ENCODE results near the gene PLCL2. TPM values are rescaled to one million over a fixed set of nuclear protein-coding genes. Genes with fewer than 3 reads are reported as not detected.

Gene PLCL2
- total and polyA plus RNA-seq, 5 donors from 2014 or later: 27.1 to 42.9 (median 33.5) TPM

- Mint-ChIP-seq H3K9me3 (peaks cover 0 to 1% (median 0%) of the 10 kb centered on the region in 7 donors), H3K4me1 (peaks cover 17 to 30% (median 22%) of the 10 kb centered on the region in 4 donors), H3K4me3 (peak overlapping the region; percentile 55 to 89 (median 82)), H3K27ac (peak overlapping the region in 2 of 3 donors; percentile 13 to 53), H3K27me3 (peaks cover 10% of the 10 kb centered on the region), H3K36me3 (peaks cover 2% of the 10 kb centered on the region)
- no peaks in the 10 kb centered on the region for H3K36me3 ChIP-seq (ENCODE audit: control insufficient read depth, insufficient read depth, low read length)
- ATAC-seq (ENCODE audit: low read depth in 2 of 2): no peak
- no peak overlapping the region for H3K4me3 ChIP-seq (ENCODE audit: low read depth, low read length)
- no peak overlapping the region for H3K27ac ChIP-seq (ENCODE audit: insufficient read depth, low read length, poor library complexity, severe bottlenecking)
- peaks cover 24% of the 10 kb centered on the region for H3K4me1 ChIP-seq (ENCODE audit: control insufficient read depth, insufficient read depth, low read length, poor library complexity, severe bottlenecking)
- H3K9me3 ChIP-seq (ENCODE audit: control insufficient read depth in 2 of 2, low read length in 2 of 2): no peaks in the 10 kb centered on the region
- no peaks in the 10 kb centered on the region for H3K27me3 ChIP-seq (ENCODE audit: control insufficient read depth, insufficient read depth, low read length)
- DNase-seq: no peak
Measured at GRCh38 chr3:16883057-16883722, 1.6 kb upstream of the PLCL2 start.

GRCh38 chr3:16883723-16884083 is 1.1 kb upstream of the PLCL2 start:
- DNase-seq: no peak

GRCh38 chr3:16884084-16884747 is 539 bp upstream of the PLCL2 start:
- peak; percentile 31 to 35 for ATAC-seq (ENCODE audit: low read depth in 2 of 2)

More at GRCh38 chr3:16883723-16884083, 1.1 kb upstream of the PLCL2 start:
- H3K9me3 ChIP-seq (ENCODE audit: control insufficient read depth in 2 of 2, low read length in 2 of 2): no peaks in the 10 kb centered on the region
- peaks cover 10% of the 10 kb centered on the region for H3K27me3 Mint-ChIP-seq
- ATAC-seq (ENCODE audit: low read depth in 2 of 2): no peak
- H3K36me3 ChIP-seq (ENCODE audit: control insufficient read depth, insufficient read depth, low read length): no peaks in the 10 kb centered on the region
- H3K27me3 ChIP-seq (ENCODE audit: control insufficient read depth, insufficient read depth, low read length): no peaks in the 10 kb centered on the region
- no peaks in the 10 kb centered on the region for H3K36me3 Mint-ChIP-seq
- peaks cover 18 to 35% (median 27%) of the 10 kb centered on the region in 4 donors for H3K4me1 Mint-ChIP-seq
- H3K4me3 Mint-ChIP-seq: peak overlapping the region; percentile 55 to 89 (median 82)
- no peak overlapping the region for H3K4me3 ChIP-seq (ENCODE audit: low read depth, low read length)
- no peak overlapping the region for H3K27ac ChIP-seq (ENCODE audit: insufficient read depth, low read length, poor library complexity, severe bottlenecking)
- peaks cover 0 to 1% (median 0%) of the 10 kb centered on the region in 7 donors for H3K9me3 Mint-ChIP-seq
- H3K4me1 ChIP-seq (ENCODE audit: control insufficient read depth, insufficient read depth, low read length, poor library complexity, severe bottlenecking): peaks cover 26% of the 10 kb centered on the region
- peak overlapping the region in 2 of 3 donors; percentile 53 to 82 for H3K27ac Mint-ChIP-seq

GRCh38 chr3:16885593-16886302 is 993 bp downstream of the PLCL2 start:
- Mint-ChIP-seq H3K36me3 (no peaks in the 10 kb centered on the region), H3K27me3 (peaks cover 7% of the 10 kb centered on the region), H3K4me1 (peaks cover 37 to 55% (median 48%) of the 10 kb centered on the region in 4 donors), H3K27ac (peak overlapping the region; percentile 95 to 98 (median 96)), H3K9me3 (no peaks in the 10 kb centered on the region), H3K4me3 (peak overlapping the region; percentile 95 to 99 (median 98))
- Histone ChIP-seq H3K9me3 (ENCODE audit: control insufficient read depth in 2 of 2, low read length in 2 of 2) (no peaks in the 10 kb centered on the region), H3K4me1 (ENCODE audit: control insufficient read depth, insufficient read depth, low read length, poor library complexity, severe bottlenecking) (peaks cover 39% of the 10 kb centered on the region), H3K36me3 (ENCODE audit: control insufficient read depth, insufficient read depth, low read length) (no peaks in the 10 kb centered on the region), H3K4me3 (ENCODE audit: low read depth, low read length) (peak overlapping the region; percentile 98), H3K27me3 (ENCODE audit: control insufficient read depth, insufficient read depth, low read length) (no peaks in the 10 kb centered on the region), H3K27ac (ENCODE audit: insufficient read depth, low read length, poor library complexity, severe bottlenecking) (peak overlapping the region; percentile 77)
- DNase-seq (peak in 2 of 3 donors; percentile 21 to 45), ATAC-seq (ENCODE audit: low read depth in 2 of 2) (peak; percentile 12 to 22)

More at GRCh38 chr3:16884084-16884747, 539 bp upstream of the PLCL2 start:
- Histone ChIP-seq H3K27ac (ENCODE audit: insufficient read depth, low read length, poor library complexity, severe bottlenecking) (peak overlapping the region; percentile 77), H3K27me3 (ENCODE audit: control insufficient read depth, insufficient read depth, low read length) (no peaks in the 10 kb centered on the region), H3K36me3 (ENCODE audit: control insufficient read depth, insufficient read depth, low read length) (no peaks in the 10 kb centered on the region), H3K4me3 (ENCODE audit: low read depth, low read length) (peak overlapping the region; percentile 32), H3K9me3 (ENCODE audit: control insufficient read depth in 2 of 2, low read length in 2 of 2) (no peaks in the 10 kb centered on the region), H3K4me1 (ENCODE audit: control insufficient read depth, insufficient read depth, low read length, poor library complexity, severe bottlenecking) (peaks cover 31% of the 10 kb centered on the region)
- no peaks in the 10 kb centered on the region for H3K36me3 Mint-ChIP-seq
- peaks cover 0 to 1% (median 0%) of the 10 kb centered on the region in 7 donors for H3K9me3 Mint-ChIP-seq
- H3K27ac Mint-ChIP-seq: peak overlapping the region; percentile 95 to 98 (median 96)
- H3K27me3 Mint-ChIP-seq: peaks cover 10% of the 10 kb centered on the region
- DNase-seq: peak; percentile 54 to 66 (median 62)
- peaks cover 22 to 40% (median 32%) of the 10 kb centered on the region in 4 donors for H3K4me1 Mint-ChIP-seq
- H3K4me3 Mint-ChIP-seq: peak overlapping the region; percentile 96 to 98 (median 98)

GRCh38 chr3:16886303-16886683 is 1.5 kb downstream of the PLCL2 start:
- Mint-ChIP-seq H3K9me3 (no peaks in the 10 kb centered on the region), H3K27me3 (peaks cover 4% of the 10 kb centered on the region), H3K4me1 (peaks cover 42 to 61% (median 51%) of the 10 kb centered on the region in 4 donors), H3K36me3 (no peaks in the 10 kb centered on the region), H3K27ac (peak overlapping the region; percentile 95 to 98 (median 96)), H3K4me3 (peak overlapping the region; percentile 95 to 99 (median 98))
- Histone ChIP-seq H3K27ac (ENCODE audit: insufficient read depth, low read length, poor library complexity, severe bottlenecking) (peak overlapping the region; percentile 77), H3K36me3 (ENCODE audit: control insufficient read depth, insufficient read depth, low read length) (no peaks in the 10 kb centered on the region), H3K4me1 (ENCODE audit: control insufficient read depth, insufficient read depth, low read length, poor library complexity, severe bottlenecking) (peaks cover 44% of the 10 kb centered on the region), H3K27me3 (ENCODE audit: control insufficient read depth, insufficient read depth, low read length) (no peaks in the 10 kb centered on the region), H3K4me3 (ENCODE audit: low read depth, low read length) (peak overlapping the region; percentile 98), H3K9me3 (ENCODE audit: control insufficient read depth in 2 of 2, low read length in 2 of 2) (no peaks in the 10 kb centered on the region)
- ATAC-seq (ENCODE audit: low read depth in 2 of 2) (no peak), DNase-seq (peak in 2 of 3 donors; percentile 29 to 60)

- Mint-ChIP-seq H3K4me1 (peaks cover 48 to 69% (median 58%) of the 10 kb centered on the region in 4 donors), H3K9me3 (no peaks in the 10 kb centered on the region), H3K27me3 (peaks cover 4% of the 10 kb centered on the region), H3K27ac (peak overlapping the region; percentile 95 to 98 (median 96)), H3K36me3 (no peaks in the 10 kb centered on the region), H3K4me3 (peak overlapping the region; percentile 95 to 99 (median 98))
- Histone ChIP-seq H3K4me1 (ENCODE audit: control insufficient read depth, insufficient read depth, low read length, poor library complexity, severe bottlenecking) (peaks cover 51% of the 10 kb centered on the region), H3K9me3 (ENCODE audit: control insufficient read depth in 2 of 2, low read length in 2 of 2) (no peaks in the 10 kb centered on the region), H3K27me3 (ENCODE audit: control insufficient read depth, insufficient read depth, low read length) (no peaks in the 10 kb centered on the region), H3K27ac (ENCODE audit: insufficient read depth, low read length, poor library complexity, severe bottlenecking) (peak overlapping the region; percentile 77), H3K36me3 (ENCODE audit: control insufficient read depth, insufficient read depth, low read length) (no peaks in the 10 kb centered on the region), H3K4me3 (ENCODE audit: low read depth, low read length) (peak overlapping the region; percentile 98)
- ATAC-seq (ENCODE audit: low read depth in 2 of 2): no peak
- DNase-seq: no peak
Measured at GRCh38 chr3:16887130-16887529, 2.4 kb downstream of the PLCL2 start.

- H3K27ac ChIP-seq (ENCODE audit: insufficient read depth, low read length, poor library complexity, severe bottlenecking): peak overlapping the region; percentile 77
- H3K4me1 Mint-ChIP-seq: peaks cover 57 to 78% (median 65%) of the 10 kb centered on the region in 4 donors
- H3K27me3 ChIP-seq (ENCODE audit: control insufficient read depth, insufficient read depth, low read length): no peaks in the 10 kb centered on the region
- H3K9me3 ChIP-seq (ENCODE audit: control insufficient read depth in 2 of 2, low read length in 2 of 2): no peaks in the 10 kb centered on the region
- peak overlapping the region; percentile 98 for H3K4me3 ChIP-seq (ENCODE audit: low read depth, low read length)
- peak in 1 of 3 donors; percentile 18 for DNase-seq
- H3K9me3 Mint-ChIP-seq: no peaks in the 10 kb centered on the region
- peak overlapping the region; percentile 95 to 98 (median 96) for H3K27ac Mint-ChIP-seq
- H3K4me1 ChIP-seq (ENCODE audit: control insufficient read depth, insufficient read depth, low read length, poor library complexity, severe bottlenecking): peaks cover 51% of the 10 kb centered on the region
- H3K4me3 Mint-ChIP-seq: peak overlapping the region; percentile 95 to 99 (median 98)
- H3K36me3 ChIP-seq (ENCODE audit: control insufficient read depth, insufficient read depth, low read length): no peaks in the 10 kb centered on the region
- H3K27me3 Mint-ChIP-seq: peaks cover 4% of the 10 kb centered on the region
- no peak for ATAC-seq (ENCODE audit: low read depth in 2 of 2)
- H3K36me3 Mint-ChIP-seq: no peaks in the 10 kb centered on the region
Measured at GRCh38 chr3:16888356-16888755, 3.6 kb downstream of the PLCL2 start.

All from CD4-positive, CD25-positive, alpha-beta regulatory T cell (primary cell).